Measurements from ENCODE around the gene RAD51B.
"Not testable (repeated sequence)": the region's sequence is repeated elsewhere in the genome, so short reads cannot be mapped to it uniquely, and the experiment has no call there.

RAD51B gene

DNA sequence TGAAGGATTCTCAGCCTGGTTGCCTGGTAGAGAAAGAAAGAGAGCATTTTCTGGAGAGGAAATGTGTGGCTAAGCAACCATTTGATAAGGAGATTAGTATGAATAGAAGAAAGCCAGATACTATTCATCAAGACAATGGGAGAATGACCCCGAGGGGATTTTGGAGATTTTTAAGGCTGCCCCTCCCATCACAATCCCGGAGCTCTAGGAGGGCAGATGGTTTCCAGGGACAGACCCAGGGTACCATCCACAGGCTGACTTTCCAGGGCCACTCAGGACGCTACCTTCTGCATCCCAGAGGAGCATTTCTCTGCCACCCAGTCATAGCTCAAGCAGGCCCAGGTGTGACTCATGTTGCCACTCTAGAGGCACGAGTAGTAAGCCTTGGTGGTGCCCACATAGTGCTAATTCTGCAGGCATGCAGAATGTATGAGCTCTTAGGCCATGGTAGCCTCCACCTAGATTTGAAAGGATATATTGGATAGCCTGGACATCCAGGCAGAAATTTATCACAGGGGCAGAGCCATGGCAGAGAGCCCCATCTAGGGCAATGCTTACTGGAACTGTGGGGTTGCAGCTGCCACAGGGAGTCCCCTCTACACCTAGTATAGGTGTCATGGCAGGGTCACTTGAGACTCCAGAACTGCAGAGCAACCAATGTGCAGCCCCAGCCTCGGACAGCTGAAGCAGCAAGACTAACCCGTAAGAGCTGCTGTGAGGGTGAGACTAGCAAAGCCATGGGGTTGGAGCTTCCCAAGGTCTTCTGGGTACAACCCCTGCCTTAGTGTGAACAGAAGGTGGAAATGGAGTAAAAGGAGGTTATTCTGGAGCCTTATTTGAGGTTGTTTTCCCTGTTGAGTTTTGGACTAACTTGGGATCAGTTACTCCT lies 607.3 kb downstream of the RAD51B start:
- no peak for TF ChIP-seq CTCF (IDR thresholded peaks at IDR 0.05; ENCODE audit: extremely low read depth, missing control alignments)
- no peak for DNase-seq (ENCODE audit: low spot score)

DNA sequence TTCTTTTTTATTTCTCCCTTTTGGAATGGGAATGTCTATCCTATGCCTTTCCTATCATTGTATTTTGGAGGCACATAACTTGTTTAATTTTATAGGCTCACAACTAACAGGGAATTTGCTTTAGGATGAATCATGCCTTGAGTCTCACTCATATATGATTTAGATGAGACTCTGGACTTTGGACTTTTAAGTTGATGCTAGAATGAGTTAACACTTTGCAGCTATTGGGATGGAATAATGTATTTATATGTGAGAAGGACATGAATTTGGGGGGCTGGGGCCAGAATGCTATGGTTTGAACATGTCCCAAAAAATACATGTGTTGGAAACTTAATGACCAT lies 607.9 kb downstream of the RAD51B start:
- no peak for TF ChIP-seq CTCF (IDR thresholded peaks at IDR 0.05; ENCODE audit: extremely low read depth, missing control alignments)
- no peak for DNase-seq (ENCODE audit: low spot score)

- not testable (repeated sequence) for DNase-seq (ENCODE audit: low spot score)
Measured at GRCh38 chr14:68428900-68429299, 609.3 kb downstream of the RAD51B start.

- not testable (repeated sequence) for DNase-seq (ENCODE audit: low spot score)
Measured at GRCh38 chr14:68434173-68434572, 614.6 kb downstream of the RAD51B start.

DNA sequence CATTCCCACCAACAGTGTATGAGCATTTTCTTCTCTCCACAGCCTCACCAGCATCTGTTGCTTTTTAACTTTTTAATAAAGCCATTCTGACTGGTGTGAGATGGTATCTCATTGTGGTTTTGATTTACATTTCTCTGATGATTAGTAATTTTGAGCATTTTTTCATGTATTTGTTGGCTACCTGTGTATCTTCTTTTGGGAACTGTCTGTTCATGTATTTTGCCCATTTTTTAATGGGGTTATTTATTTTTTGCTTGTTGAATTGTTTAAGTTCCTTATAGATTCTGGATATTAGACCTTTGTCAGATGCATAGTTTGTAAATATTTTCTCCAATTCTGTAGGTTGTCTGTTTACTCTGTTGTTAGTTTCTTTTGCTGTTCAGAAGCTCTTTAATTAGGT lies 616.1 kb downstream of the RAD51B start:
- not testable (repeated sequence) for DNase-seq (ENCODE audit: low spot score)

GRCh38 chr14:68439676-68440075 lies 620.1 kb downstream of the RAD51B start:
- DNase-seq (ENCODE audit: low spot score): no peak
- no peak for TF ChIP-seq CTCF (IDR thresholded peaks at IDR 0.05; ENCODE audit: extremely low read depth, missing control alignments)

DNA sequence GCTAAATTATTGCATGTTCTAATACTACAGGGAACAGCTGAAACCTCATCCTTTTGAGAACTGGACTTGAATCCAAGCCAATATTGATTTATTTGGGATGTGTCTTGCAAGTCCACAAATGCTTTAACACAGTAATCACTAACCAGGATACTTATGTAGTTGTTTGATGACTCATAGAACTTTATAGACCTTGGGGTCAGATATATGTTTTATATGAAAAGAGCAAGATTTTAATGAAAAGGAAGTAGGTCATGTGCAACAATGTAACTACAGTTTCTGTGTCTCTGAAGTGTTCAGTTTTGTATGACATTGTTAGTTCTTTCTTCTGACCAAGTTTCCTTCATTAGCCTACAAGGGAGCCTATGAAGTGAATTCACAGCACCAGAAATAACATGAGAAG lies 621.2 kb downstream of the RAD51B start:
- TF ChIP-seq CTCF (IDR thresholded peaks at IDR 0.05; ENCODE audit: extremely low read depth, missing control alignments): no peak
- DNase-seq (ENCODE audit: low spot score): no peak

GRCh38 chr14:68441542-68441941 lies 622.0 kb downstream of the RAD51B start:
- no peak for DNase-seq (ENCODE audit: low spot score)
- TF ChIP-seq CTCF (IDR thresholded peaks at IDR 0.05; ENCODE audit: extremely low read depth, missing control alignments): no peak

GRCh38 chr14:68442828-68443629 lies 623.5 kb downstream of the RAD51B start:
- DNase-seq (ENCODE audit: low spot score): no peak

More at GRCh38 chr14:68442828-68443629, 623.5 kb downstream of the RAD51B start:
- no peak for TF ChIP-seq CTCF (IDR thresholded peaks at IDR 0.05; ENCODE audit: extremely low read depth, missing control alignments)

Measured in GM20000 (cell line).